ENCODE data around the gene C2CD3. TPM values are rescaled to one million over a fixed set of nuclear protein-coding genes. Genes with fewer than 3 reads are reported as not detected.

Gene C2CD3
- polyA plus RNA-seq, 1 experiment, result 10.3 TPM

DNA sequence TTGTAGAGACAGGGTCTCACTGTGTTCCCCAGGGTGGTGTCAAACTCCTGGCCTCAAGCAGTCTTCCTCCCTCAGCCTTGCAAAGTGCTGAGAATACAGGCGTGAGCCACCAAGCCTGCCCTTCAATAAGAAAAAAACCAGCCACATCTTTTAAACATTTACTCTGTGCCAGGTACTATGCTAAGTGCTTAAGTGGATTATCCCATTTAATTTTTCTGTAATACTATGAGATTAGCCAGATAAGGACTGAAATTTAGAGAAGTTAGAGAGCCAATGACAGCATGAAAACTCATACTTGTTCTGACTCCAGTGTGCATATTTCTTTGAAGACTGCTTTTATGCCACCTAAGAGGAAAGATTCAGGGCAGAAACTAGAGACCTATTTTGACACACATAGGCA is 35.9 kb upstream of the C2CD3 start:
- ChIA-PET POLR2A (no interaction called here), CTCF (no interaction called here)
- peaks cover 7% of the 10 kb centered on the region for H3K36me3 ChIP-seq (ENCODE audit: control insufficient read depth, insufficient read depth, low read length)

DNA sequence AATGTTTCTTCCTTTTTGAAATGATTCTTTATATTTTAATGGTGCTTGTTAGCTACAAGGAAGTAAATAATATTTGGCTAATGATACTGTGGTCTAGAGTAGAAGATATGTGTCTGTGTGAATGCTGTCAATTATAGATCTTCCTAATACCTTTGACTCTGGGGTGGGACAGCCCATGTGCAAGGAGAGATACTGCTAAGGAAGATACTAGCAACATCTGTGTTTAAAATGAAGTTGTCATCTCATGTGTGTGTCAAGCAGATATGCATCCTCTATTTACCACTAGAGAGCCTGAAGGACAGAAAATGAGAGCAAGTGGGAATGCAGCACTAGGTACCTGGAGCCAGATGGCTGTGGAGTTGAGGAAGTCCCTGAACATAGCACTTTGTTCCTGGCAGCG is 34.4 kb upstream of the C2CD3 start:
- Histone ChIP-seq H3K27me3 (ENCODE audit: control insufficient read depth, insufficient read depth, low read length) (no peaks in the 10 kb centered on the region), H3K36me3 (ENCODE audit: control insufficient read depth, insufficient read depth, low read length) (peaks cover 7% of the 10 kb centered on the region), H3K4me3 (ENCODE audit: low read depth, low read length) (no peak overlapping the region)
- DNase-seq (ENCODE audit: low read depth), result no peak
- TF ChIP-seq, protein P1, sequence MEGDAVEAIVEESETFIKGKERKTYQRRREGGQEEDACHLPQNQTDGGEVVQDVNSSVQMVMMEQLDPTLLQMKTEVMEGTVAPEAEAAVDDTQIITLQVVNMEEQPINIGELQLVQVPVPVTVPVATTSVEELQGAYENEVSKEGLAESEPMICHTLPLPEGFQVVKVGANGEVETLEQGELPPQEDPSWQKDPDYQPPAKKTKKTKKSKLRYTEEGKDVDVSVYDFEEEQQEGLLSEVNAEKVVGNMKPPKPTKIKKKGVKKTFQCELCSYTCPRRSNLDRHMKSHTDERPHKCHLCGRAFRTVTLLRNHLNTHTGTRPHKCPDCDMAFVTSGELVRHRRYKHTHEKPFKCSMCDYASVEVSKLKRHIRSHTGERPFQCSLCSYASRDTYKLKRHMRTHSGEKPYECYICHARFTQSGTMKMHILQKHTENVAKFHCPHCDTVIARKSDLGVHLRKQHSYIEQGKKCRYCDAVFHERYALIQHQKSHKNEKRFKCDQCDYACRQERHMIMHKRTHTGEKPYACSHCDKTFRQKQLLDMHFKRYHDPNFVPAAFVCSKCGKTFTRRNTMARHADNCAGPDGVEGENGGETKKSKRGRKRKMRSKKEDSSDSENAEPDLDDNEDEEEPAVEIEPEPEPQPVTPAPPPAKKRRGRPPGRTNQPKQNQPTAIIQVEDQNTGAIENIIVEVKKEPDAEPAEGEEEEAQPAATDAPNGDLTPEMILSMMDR (IDR thresholded peaks at IDR 0.05; ENCODE audit: insufficient read depth, low read depth, low read length), result no peak
- CTCF ChIA-PET, result no interaction called here
- POLR2A ChIA-PET, result no interaction called here

More for the DNA sequence above, 35.9 kb upstream of the C2CD3 start:
- DNase-seq (ENCODE audit: low read depth), result no peak
- no peaks in the 10 kb centered on the region for H3K27me3 ChIP-seq (ENCODE audit: control insufficient read depth, insufficient read depth, low read length)
- no peak overlapping the region for H3K4me3 ChIP-seq (ENCODE audit: low read depth, low read length)
- TF ChIP-seq, protein P1 (IDR thresholded peaks at IDR 0.05; ENCODE audit: insufficient read depth, low read depth, low read length), result no peak

GRCh38 chr11:74204701-74205100 is 33.9 kb upstream of the C2CD3 start:
- TF ChIP-seq, protein P1 (IDR thresholded peaks at IDR 0.05; ENCODE audit: insufficient read depth, low read depth, low read length), result no peak
- ChIA-PET POLR2A (no interaction called here), CTCF (no interaction called here)
- Histone ChIP-seq H3K36me3 (ENCODE audit: control insufficient read depth, insufficient read depth, low read length) (peaks cover 7% of the 10 kb centered on the region), H3K4me3 (ENCODE audit: low read depth, low read length) (no peak overlapping the region), H3K27me3 (ENCODE audit: control insufficient read depth, insufficient read depth, low read length) (no peaks in the 10 kb centered on the region)
- DNase-seq (ENCODE audit: low read depth), result no peak

- ChIA-PET CTCF (no interaction called here), POLR2A (no interaction called here)
- TF ChIP-seq, protein P1 (IDR thresholded peaks at IDR 0.05; ENCODE audit: insufficient read depth, low read depth, low read length), result no peak
Observed at GRCh38 chr11:74203966-74204365, 33.2 kb upstream of the C2CD3 start.

DNA sequence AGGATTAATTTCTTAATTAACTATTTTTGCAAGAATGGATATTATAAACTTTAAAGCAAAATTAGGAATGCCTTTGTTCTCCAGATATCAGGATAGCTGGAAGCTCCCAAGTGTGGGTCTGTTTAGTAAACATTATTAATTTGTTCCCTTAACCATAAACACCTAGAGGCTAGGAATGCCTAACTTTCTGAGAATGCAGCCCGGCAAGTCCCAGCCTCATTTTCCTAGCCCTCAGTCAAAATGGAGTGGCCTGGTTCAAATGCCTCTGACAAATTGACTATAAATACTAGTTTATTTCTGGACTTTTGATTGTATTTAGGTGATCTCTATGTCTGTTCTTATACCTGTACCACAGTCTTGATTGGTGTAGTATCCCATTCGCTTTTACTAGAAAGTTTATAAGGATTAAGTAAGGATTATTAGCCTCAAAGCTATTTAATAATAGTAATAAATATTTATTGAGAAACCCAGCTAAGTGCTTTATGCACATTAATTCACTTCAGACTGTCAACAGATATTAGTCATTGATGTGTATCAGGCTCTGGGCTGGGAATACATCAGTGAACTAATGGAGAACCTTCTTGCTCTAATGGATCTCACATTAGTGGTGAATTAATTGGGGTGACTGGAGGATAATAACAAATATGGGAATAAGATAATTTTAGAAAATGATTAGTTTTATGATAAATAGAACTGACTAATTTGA is 26.1 kb upstream of the C2CD3 start:
- POLR2A ChIA-PET, result no interaction called here
- DNase-seq (ENCODE audit: low read depth), result no peak
- peaks cover 1% of the 10 kb centered on the region; the same call in 1 of the 2 replicates for H3K36me3 ChIP-seq (ENCODE audit: control insufficient read depth, insufficient read depth, low read length)
- CTCF ChIA-PET, result no interaction called here
- no peaks in the 10 kb centered on the region for H3K27me3 ChIP-seq (ENCODE audit: control insufficient read depth, insufficient read depth, low read length)
- TF ChIP-seq, protein P1 (IDR thresholded peaks at IDR 0.05; ENCODE audit: insufficient read depth, low read depth, low read length), result no peak
- no peak overlapping the region for H3K4me3 ChIP-seq (ENCODE audit: low read depth, low read length)

More at GRCh38 chr11:74203966-74204365, 33.2 kb upstream of the C2CD3 start:
- H3K4me3 ChIP-seq (ENCODE audit: low read depth, low read length), result no peak overlapping the region
- peaks cover 6% of the 10 kb centered on the region for H3K36me3 ChIP-seq (ENCODE audit: control insufficient read depth, insufficient read depth, low read length)
- no peak for DNase-seq (ENCODE audit: low read depth)
- H3K27me3 ChIP-seq (ENCODE audit: control insufficient read depth, insufficient read depth, low read length), result no peaks in the 10 kb centered on the region
